ENCODE results near the gene DESI2.
"Not testable (repeated sequence)": the region's sequence is repeated elsewhere in the genome, so short reads cannot be mapped to it uniquely, and the experiment has no call there.

Gene DESI2

DNA sequence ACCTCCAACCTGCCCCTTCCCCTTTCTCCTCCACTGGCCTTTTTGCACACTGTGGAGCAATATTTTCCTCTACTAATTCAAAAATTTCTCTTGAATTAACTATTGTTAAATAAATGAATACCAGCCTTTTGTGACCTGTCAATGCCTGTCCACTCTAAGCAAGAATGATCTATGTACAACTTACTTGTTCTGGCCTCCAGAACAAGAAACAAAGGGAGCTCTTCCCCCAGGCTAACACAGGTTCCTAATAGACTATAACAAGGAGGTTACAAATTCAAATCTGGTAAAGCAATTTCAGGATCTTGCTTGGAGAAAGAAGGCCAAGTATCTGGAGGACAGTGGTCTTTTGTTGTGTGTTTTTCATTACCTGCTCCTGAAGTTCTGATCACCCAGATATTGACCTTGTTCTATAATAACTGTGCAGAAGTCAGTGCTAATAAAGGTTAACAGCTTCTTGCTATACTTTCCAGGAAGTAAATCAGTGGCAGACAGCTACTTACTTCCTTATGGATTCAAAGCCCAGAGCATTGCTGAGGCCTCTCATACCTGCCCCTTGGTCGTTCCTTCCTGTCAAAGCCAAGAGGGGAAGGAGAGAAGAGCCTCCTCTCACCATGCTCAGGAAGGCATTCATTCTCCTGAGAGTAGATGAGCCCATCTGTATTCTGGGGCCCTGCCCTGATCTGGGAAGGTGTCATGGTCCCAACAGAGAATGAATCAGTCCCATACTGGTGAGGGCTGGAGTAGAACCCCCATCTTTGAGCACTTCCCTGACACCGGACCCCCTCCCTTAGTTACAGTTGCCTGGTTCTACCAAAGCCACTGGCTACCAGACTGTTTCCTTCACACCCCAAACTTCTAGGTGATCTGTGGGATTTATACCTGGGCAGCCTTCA is 56.8 kb downstream of the DESI2 start:
- no peak for DNase-seq

DNA sequence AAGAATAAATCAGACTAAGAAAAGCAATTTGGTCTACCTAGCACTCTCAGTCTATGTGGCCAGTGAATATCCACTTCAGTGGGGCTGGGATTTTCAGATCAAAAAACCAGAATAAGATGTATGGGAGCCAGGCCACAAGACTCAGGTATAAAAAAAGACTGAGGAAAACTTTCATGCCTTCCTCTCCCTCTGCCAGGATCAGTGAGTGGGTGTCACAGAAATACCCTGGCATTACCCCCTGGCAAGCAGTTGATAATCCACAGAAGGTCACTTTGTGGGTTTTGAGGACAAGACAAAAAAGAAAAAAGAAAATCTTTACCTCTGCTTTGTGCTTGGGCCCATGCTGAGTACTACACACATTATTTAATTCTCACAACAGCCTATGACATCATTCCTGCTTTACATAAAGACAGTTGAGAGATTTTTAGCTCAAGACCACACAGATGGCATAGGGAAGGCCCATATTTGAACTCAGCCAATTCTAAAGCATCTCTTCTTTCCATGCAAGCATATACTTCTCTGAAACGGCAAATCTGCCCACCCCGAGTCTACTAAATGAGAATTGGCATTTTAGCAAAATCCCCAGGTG is 57.6 kb downstream of the DESI2 start:
- DNase-seq, result no peak

DNA sequence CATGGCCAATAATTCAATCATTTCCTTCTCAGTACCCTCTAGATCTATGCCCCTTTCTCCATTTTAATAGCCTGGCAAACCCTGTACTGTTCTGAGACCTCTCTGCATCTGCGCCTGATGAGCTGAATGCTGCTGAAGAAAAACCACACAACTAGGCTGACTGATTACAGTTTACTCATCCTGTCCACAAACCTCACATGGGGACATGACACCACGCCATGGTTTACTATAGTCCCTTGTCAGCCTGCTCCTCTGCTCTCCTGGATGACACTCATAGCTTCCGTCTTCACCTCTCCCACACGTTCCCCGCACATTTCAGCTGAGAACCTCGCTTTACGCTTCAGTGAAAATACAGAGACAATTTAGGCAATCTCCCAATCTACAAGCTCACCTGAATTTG is 59.7 kb downstream of the DESI2 start:
- DNase-seq, result no peak

- DNase-seq, result no peak
Measured at GRCh38 chr1:244713332-244713731, 60.4 kb downstream of the DESI2 start.

- DNase-seq, result no peak
Measured at GRCh38 chr1:244727871-244728474, 75.0 kb downstream of the DESI2 start.

DNA sequence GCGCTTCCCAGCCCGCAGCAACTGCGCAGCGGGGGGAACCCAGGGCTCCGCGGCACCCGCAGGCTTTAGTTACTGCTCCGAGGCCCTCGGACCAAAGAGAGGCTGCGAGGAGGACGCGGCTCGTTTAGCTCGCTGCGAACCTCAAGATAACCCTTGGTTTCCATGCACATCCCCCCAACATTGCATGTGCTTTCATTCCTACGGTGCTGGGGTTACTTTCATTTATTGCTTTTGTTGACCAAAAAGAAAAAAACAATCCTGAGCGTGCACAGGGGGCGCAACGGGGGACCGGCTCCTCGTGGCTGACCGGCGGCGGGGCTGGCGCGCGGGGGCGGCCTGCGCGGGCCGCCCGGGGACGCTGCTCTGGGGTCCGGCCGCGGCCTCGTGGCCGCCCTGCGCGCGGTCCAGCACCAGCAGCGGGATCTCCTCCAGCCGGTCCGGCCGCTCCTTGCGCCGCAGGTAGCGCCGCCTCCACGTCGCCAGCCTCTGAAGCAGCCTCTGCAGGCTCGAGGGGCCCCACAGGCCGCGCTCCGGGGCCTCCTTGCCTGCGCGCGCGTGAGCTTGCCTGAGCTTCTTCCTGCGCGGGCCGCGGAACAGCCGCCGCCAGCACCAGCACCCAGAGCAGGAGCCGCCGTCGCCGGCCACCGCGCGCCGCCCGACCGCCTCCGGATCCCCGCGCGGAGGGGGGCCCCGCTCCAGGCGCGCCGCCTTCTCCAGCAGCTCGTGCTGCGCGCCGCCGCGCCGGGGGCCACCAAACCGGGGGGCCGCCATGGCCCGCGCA is 77.4 kb downstream of the DESI2 start:
- DNase-seq, result peak; percentile 10

DNA sequence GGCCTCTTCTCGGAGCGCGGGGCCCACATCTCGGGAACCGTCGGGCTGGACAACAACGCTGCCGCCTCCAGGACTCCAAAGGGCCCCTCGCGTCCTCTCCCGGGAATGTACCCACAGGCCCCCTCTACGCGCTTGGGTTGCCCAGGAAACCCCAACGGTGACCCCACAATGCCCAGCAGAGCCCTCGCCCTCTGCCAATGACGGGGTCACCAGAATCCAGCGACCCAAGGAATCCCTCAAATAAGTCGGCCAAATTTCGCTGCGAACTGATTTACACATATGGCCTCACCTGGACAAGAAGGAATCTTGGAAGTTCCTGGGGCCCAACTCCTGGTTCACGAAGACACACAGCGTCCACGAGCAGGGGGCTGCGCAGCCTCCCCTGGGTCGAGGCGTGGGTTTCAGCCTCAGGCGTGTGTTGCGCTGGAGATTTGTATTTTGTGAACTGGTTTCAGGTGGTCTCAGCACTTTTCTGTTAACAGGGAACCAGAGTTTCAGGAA is 78.1 kb downstream of the DESI2 start:
- DNase-seq, result no peak

DNA sequence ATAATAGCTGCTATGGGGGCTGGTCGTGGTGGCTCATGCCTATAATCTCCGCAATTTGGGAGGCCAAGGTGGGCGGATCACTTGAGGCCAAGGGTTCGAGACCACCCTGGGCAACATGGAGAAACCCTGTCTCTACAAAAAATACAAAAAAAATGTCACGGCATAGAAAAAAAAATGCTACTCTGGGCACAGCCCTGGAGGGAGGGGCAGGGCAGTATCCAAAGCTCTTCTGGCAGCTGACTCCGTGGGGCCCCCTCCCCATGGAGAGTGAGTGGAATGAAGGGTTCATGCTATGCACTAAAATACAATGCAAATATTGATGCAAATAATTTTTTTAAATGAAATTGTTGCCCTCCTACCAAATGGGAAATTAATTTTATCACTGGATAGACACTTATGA is 78.7 kb downstream of the DESI2 start:
- no peak for DNase-seq

DNA sequence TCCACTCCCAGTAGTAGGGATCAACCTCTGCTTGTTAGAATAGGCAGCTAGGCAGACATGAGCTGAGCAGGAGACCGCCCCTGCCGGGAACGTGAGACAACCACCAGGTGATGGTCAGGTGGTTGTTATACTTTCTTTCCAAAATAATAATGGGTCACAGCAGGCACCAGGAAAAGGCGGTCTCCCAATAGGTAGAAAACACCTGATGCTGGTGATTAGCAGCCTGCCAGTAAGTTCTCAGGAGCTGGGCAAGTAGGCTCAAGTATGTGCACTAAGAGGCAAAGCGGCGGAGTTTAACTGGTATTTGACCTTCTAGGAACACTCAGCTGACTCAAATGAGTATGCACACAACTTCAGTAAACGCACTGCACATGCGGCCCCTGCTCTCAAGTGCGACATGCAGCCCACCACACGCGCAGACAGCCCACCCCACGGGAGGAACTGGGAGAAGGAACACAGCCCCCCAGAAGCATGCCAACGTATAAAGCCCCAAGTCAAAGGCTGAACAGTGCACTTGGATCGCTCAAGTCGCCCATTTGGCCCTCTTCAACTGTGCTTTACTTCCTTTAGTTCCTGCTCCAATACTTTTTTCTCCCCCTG is 80.0 kb downstream of the DESI2 start:
- DNase-seq, result no peak

GRCh38 chr1:244735404-244735803 is 82.5 kb downstream of the DESI2 start:
- DNase-seq, result no peak

DNA sequence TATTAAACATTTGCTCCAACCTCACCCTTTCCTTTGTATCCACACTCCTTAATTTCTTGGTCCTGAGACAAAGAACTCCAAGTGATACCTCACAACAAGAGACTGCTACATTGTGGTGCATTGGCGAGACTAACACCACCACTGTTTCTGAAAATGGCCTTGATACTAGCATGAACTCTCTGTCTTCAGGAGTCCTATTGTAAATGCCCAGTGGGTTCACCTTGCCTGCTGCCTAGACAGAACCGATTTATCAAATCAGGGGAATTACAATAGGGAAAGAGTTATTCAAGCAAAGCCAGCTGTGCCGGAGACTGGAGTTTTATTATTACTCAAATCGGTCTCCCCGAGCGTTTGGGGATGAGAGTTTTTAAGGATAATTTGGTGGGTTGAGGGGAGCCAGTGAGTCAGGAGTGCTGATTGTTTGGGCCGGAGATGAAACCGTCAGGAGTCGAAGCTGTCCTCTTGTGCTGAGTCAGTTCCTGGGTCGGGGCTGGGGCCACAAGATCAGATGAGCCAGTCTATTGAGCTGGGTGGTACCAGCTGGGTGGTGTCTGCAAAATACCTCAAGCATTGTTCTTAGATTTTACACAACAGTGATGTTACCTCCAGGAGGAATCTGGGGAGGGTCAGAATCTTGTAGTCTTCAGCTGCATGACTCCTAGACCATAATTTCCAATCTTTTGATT is 83.1 kb downstream of the DESI2 start:
- no peak for DNase-seq

DNA sequence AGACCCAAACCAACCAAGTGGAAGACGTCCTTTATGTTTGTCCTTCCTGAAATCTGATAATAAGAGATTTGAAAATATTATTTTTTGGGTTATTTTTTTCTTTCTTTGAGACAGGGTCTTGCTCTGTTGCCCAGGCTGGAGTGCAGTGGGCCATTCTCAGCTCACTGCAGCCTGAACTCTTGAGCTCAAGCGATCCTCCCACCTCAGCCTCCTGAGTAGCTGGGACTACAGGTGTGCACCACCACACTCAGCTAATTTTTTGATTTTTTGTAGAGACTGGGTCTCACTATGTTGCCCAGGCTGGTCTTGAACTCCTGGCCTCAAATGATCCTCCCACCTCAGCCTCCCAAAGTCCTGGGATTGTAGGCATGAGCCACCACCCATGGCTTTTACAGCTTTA is 86.2 kb downstream of the DESI2 start:
- not testable (repeated sequence) for DNase-seq

DNA sequence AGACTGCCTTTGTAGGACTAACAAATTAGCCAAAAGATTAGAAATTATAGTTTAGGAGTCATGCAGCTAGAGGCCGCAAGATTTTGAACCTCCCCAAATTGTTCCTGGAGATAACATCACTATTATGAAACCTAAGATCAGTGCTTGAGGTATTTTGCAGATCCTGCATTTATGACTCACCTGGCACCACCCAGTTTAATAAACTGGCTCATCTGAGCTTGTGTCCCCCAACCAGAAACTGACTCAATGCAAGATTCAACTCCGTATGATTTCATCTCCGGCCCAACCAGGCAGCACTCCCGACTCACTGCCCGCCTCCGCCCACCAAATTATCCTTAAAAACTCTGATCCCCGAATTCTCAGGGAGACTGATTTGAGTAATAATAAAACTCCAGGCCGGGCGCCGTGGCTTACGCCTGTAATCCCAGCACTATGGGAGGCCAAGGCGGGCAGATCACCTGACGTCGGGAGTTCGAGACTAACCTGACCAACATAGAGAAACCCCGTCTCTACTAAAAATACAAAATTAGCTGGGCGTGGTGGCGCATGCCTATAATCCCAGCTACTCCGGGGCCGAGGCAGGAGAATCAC is 87.2 kb downstream of the DESI2 start:
- not testable (repeated sequence) for DNase-seq

GRCh38 chr1:244741692-244742091 is 88.8 kb downstream of the DESI2 start:
- no peak for DNase-seq

DNA sequence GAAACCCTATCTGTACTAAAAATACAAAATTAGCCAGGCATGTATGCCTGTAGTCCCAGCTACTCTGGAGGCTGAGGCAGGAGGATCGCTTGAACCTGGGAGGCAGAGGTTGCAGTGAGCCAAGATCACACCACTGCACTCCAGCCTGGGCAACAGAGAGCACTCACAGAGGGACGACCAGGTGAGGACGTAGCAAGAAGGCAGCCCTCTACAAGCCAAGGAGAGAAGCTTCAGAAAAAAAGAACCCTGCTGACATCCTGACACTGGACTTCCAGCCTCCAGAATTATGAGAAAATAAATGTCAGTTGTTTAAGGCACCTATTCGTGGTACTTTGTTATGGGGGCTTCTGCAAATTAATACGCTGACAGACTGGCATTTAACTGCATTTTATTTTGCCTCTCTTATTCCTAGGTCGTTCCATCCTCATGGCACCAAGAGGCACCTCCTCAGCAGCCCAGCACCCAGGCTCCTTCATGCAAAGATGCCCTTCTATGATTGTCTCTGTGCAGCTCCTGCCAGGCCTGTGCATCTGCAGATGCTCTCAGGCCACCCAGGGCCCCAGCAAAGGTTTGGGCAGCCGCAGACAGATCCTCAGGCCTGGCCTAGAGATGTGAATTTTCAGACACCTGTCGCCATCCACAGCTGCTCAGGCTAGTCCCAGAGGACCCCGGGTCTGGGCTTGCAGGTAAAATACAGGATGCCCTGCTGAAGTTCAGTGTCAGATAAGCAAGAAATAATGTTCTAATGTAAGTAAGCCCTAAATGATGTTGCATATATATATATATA is 96.5 kb downstream of the DESI2 start:
- DNase-seq, result no peak

- no peak for DNase-seq
Measured at GRCh38 chr1:244751271-244751895, 98.5 kb downstream of the DESI2 start.

- DNase-seq, result no peak
Measured at GRCh38 chr1:244755673-244756072, 102.7 kb downstream of the DESI2 start.

DNA sequence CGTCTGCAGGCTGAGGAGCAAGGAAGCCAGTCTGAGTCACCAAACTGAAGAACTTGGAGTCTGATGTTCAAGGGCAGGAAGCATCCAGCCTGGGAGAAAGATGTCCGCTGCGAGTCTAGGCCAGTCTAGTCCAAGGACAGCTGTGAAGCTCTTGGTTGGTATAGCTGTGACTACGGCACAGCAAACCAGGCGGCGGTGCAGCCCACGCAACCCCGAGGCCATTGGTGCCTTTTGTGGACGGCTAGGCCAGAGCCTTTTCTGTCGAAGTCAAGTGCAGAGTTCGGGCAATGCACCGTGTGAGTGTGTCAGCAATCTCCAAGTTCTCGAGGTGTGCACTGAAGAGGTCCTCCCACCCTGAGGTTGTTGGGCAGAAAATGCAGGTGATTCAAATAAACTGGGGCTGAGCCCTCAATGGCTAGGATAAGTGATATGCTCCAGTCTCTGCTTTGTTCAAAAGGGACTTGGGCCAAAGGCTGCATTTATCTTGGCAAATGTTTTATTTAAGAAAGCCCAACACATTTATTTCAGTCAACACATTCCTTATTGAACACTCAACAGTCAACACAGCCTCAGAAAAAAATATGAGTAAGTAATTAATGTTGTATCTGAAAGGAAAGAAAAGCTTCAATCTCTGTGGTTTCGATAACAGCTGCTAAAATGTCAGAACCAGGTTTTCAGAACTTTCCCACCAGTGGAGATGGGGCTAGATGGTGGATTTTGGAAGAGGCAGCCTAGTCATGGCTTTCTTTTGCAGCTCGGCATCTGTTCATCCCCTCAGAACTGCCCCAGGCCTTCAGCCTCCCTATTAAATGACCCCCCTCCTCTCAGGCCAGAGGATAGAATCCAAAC is 104.4 kb downstream of the DESI2 start:
- DNase-seq, result no peak
